Transverse colon (tissue), 4 donors: Measurements from ENCODE around the gene PDZRN3.

ENCODE experiments used
- EP300 ChIP-seq: sonication (generic); formaldehyde crosslinking; IDR thresholded peaks from one replicate; pipeline ENCODE4 v1.6.1; 2017; ENCODE audit warnings: antibody characterized with exemption, low read depth
- POLR2A ChIP-seq: fragments of 450-650 bp; IDR thresholded peaks from one replicate; pipeline ENCODE4 v1.6.1; 2016; ENCODE audit warnings: antibody characterized with exemption, mild to moderate bottlenecking, moderate library complexity
- POLR2AphosphoS5 ChIP-seq, 3 donors: sonication (generic); formaldehyde crosslinking; IDR thresholded peaks; one replicate each; pipeline ENCODE4 v1.6.1; 2016; ENCODE audit warnings: antibody characterized with exemption in 3 of 3
- TF ChIP-seq, protein P1 (sequence below), 5 experiments: fragments of 200-600 bp in 3 of 5; fragments of 450-650 bp in 2 of 5; sonication (generic) in 3 of 5; IDR thresholded peaks; 1 replicate in 2 of 5; 2 replicates in 3 of 5; pipeline ENCODE4 v1.5.1; 2016 to 2017; ENCODE audit warnings: antibody characterized with exemption in 5 of 5, inconsistent platforms in 3 of 5, mild to moderate bottlenecking in 2 of 5, moderate library complexity in 1 of 5

GRCh38 chr3:73509816-73510215, 114.9 kb downstream of the PDZRN3 start:
- TF ChIP-seq, protein P1, sequence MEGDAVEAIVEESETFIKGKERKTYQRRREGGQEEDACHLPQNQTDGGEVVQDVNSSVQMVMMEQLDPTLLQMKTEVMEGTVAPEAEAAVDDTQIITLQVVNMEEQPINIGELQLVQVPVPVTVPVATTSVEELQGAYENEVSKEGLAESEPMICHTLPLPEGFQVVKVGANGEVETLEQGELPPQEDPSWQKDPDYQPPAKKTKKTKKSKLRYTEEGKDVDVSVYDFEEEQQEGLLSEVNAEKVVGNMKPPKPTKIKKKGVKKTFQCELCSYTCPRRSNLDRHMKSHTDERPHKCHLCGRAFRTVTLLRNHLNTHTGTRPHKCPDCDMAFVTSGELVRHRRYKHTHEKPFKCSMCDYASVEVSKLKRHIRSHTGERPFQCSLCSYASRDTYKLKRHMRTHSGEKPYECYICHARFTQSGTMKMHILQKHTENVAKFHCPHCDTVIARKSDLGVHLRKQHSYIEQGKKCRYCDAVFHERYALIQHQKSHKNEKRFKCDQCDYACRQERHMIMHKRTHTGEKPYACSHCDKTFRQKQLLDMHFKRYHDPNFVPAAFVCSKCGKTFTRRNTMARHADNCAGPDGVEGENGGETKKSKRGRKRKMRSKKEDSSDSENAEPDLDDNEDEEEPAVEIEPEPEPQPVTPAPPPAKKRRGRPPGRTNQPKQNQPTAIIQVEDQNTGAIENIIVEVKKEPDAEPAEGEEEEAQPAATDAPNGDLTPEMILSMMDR (IDR thresholded peaks at IDR 0.05) = no peak
- TF ChIP-seq POLR2A (no peak), EP300 (no peak), POLR2AphosphoS5 (IDR thresholded peaks at IDR 0.05) (no peak)
